ENCODE data around the gene BPIFB2.
"Not testable (repeated sequence)": the region's sequence is repeated elsewhere in the genome, so short reads cannot be mapped to it uniquely, and the experiment has no call there.

BPIFB2 gene

GRCh38 chr20:33034901-33035492, 27.5 kb downstream of the BPIFB2 start:
- no peak for DNase-seq (ENCODE audit: extremely low read depth, low read depth)
- TF ChIP-seq CTCF (IDR thresholded peaks at IDR 0.05; ENCODE audit: low read depth, low read length): no peak

GRCh38 chr20:33037456-33037855, 30.0 kb downstream of the BPIFB2 start:
- TF ChIP-seq CTCF (IDR thresholded peaks at IDR 0.05; ENCODE audit: low read depth, low read length): no peak

GRCh38 chr20:33038243-33038642, 30.7 kb downstream of the BPIFB2 start:
- no peak for TF ChIP-seq CTCF (IDR thresholded peaks at IDR 0.05; ENCODE audit: low read depth, low read length)
- no peak for DNase-seq (ENCODE audit: extremely low read depth, low read depth)

More at GRCh38 chr20:33037456-33037855, 30.0 kb downstream of the BPIFB2 start:
- no peak for DNase-seq (ENCODE audit: extremely low read depth, low read depth)

GRCh38 chr20:33042430-33042829, 34.9 kb downstream of the BPIFB2 start:
- DNase-seq (ENCODE audit: extremely low read depth, low read depth): no peak
- TF ChIP-seq CTCF (IDR thresholded peaks at IDR 0.05; ENCODE audit: low read depth, low read length): no peak

GRCh38 chr20:33042983-33043730, 35.7 kb downstream of the BPIFB2 start:
- TF ChIP-seq CTCF (IDR thresholded peaks at IDR 0.05; ENCODE audit: low read depth, low read length): no peak
- DNase-seq (ENCODE audit: extremely low read depth, low read depth): no peak

GRCh38 chr20:33043731-33044181, 36.3 kb downstream of the BPIFB2 start:
- TF ChIP-seq CTCF (IDR thresholded peaks at IDR 0.05; ENCODE audit: low read depth, low read length): no peak
- no peak for DNase-seq (ENCODE audit: extremely low read depth, low read depth)

- DNase-seq (ENCODE audit: extremely low read depth, low read depth): not testable (repeated sequence)
Measured at GRCh38 chr20:33045129-33045721, 37.7 kb downstream of the BPIFB2 start.

Measured in AG09319 (cell line).